Measurements from ENCODE around the gene C10orf71.

DNA sequence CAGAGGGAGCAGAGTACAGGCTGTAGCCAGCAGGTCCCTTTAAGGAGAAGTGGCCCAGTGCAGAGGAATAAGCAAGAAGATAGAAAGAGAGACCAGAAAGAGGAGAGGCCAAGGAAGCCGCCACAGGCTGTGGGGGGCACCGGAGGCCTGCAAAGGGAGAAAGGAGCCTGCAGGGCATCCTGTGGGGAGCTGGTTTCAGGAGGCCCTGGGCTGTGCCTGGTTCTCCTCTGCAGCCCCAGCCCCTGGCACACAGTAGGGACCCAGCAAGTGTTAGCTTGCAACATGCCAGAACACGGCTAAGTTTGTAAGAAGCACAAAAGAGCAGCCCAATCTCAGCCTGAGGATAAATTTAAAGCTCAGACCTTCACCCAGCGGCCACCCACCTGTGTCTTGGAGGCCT lies 12.3 kb upstream of the C10orf71 start:
- TF ChIP-seq POLR2A (IDR thresholded peaks at IDR 0.05): no peak
- TF ChIP-seq, protein P1, sequence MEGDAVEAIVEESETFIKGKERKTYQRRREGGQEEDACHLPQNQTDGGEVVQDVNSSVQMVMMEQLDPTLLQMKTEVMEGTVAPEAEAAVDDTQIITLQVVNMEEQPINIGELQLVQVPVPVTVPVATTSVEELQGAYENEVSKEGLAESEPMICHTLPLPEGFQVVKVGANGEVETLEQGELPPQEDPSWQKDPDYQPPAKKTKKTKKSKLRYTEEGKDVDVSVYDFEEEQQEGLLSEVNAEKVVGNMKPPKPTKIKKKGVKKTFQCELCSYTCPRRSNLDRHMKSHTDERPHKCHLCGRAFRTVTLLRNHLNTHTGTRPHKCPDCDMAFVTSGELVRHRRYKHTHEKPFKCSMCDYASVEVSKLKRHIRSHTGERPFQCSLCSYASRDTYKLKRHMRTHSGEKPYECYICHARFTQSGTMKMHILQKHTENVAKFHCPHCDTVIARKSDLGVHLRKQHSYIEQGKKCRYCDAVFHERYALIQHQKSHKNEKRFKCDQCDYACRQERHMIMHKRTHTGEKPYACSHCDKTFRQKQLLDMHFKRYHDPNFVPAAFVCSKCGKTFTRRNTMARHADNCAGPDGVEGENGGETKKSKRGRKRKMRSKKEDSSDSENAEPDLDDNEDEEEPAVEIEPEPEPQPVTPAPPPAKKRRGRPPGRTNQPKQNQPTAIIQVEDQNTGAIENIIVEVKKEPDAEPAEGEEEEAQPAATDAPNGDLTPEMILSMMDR (IDR thresholded peaks at IDR 0.05): no peak
